Measurements from ENCODE around the gene SIVA1.
A peak's percentile ranks its signal among the peaks of the same experiment; 100 is the strongest.

SIVA1 gene

GRCh38 chr14:104797115-104798044 lies 44.4 kb downstream of the SIVA1 start:
- DNase-seq (ENCODE audit: low read depth): no peak

- DNase-seq (ENCODE audit: low read depth): no peak
Measured at GRCh38 chr14:104798300-104799243, 45.6 kb downstream of the SIVA1 start.

- no peak for DNase-seq (ENCODE audit: low read depth)
Measured at GRCh38 chr14:104799244-104800014, 46.5 kb downstream of the SIVA1 start.

DNA sequence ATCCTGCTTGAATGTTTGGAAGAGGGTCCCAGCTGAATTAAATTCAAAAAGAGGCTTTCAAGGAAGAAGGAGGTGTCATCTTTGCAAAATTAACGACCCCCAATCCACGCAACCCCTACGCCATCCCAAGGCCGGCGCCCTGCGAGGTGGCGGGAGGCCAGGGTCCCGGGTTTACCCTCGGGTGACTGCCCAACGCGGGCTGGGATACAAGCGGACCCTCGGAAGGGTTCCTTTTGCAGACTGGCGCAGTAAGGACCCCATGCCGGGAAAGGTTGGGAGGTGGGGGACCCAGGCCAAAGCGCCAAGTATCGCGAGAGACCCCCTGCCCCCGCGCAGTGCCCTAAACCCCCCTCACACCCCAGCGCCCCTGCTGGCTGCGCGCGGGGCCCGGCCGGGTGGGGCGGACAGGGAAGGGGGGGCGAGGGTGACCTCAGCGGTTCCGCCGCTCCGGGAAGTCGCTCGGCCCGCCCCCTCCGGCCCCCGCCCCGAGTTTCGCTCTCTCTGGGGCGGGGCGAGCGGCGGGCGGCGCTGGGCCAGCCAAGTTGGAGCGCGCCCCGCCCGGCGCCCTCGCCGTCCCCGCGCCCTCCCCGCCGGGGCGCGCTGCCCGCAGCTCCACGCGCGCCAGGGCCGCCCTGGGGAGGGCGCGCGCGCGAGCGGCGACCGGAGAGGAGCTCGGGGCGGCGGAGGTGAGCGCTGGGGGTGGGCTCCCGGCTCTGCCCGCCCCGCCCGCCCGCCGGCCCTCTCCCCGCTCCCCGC lies 47.2 kb downstream of the SIVA1 start:
- DNase-seq (ENCODE audit: low read depth): peak; percentile 75

- peak; percentile 64 for DNase-seq (ENCODE audit: low read depth)
Measured at GRCh38 chr14:104800771-104801519, 48.0 kb downstream of the SIVA1 start, which contains the start of gene ZBTB42. Gene ZBTB42 (plus strand): TSS chr14:104801101. CDS start chr14:104801198, 97 bp downstream.

- no peak for DNase-seq (ENCODE audit: low read depth)
Measured at GRCh38 chr14:104801520-104802393, 48.8 kb downstream of the SIVA1 start.

- DNase-seq (ENCODE audit: low read depth): no peak
Measured at GRCh38 chr14:104802394-104803184, 49.6 kb downstream of the SIVA1 start.

GRCh38 chr14:104803280-104803911 lies 50.4 kb downstream of the SIVA1 start:
- no peak for DNase-seq (ENCODE audit: low read depth)

- no peak for DNase-seq (ENCODE audit: low read depth)
Measured at GRCh38 chr14:104803912-104804410, 51.0 kb downstream of the SIVA1 start.

GRCh38 chr14:104804481-104805325 lies 51.8 kb downstream of the SIVA1 start:
- DNase-seq (ENCODE audit: low read depth): no peak

DNA sequence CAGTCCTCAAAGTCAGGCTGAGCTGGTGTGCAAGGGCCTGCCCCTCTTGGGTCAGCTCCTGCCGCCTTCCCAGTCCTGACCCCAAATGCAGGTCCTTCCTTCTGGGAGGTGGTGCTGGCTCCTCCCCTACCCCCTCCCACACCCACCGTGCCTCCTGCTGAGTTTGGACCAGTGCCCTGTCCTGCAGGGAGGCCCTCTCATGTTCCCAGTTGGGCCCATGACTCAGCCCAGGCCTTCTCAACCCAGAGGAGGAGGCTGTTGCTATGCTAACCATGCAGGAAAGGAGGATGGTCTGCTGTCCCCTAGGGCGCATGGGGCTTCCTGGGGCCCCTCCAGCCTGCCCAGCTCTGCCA lies 52.4 kb downstream of the SIVA1 start:
- DNase-seq (ENCODE audit: low read depth): no peak

GRCh38 chr14:104805941-104806624 lies 53.1 kb downstream of the SIVA1 start:
- DNase-seq (ENCODE audit: low read depth): no peak

DNA sequence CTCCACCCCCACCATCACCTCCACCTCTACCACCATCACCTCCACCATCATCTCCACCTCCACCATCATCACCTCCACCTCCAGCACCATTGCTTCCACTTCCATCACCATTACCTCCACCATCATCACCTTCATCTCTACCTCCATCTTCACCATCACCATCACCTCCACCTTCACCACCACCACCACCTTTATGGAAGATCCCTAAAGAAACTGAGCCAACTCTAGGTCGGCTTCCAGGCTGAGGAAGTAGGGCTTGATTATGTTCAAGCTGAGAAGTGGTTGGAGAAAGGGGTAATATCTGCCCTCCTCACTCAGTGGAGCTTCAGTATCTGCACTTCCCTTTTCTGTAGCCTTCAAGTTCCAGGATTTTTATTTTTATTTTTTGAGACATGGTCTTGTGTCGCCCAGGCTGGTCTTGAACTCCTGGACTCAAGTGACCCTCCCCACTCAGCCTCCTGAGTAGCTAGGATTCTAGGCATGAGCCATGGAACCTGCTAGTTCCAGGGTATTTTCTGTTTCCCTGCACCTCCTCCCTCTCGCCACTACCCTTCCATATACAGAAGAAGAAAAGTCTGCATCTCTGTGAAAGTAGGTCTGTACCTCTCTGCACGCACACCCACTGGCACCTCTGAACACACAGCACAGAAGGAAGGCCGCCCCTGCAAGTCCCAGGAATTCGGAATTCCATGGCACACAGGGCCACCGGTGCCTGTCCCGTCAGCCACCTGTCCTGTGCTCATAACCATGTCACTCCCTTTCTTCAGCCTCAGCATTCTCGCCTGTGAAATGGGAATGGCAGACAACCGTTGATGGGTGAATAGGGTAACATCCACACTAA lies 53.9 kb downstream of the SIVA1 start:
- DNase-seq (ENCODE audit: low read depth): no peak

- no peak for DNase-seq (ENCODE audit: low read depth)
Measured at GRCh38 chr14:104808456-104808855, 55.5 kb downstream of the SIVA1 start.

Measured in T-helper 22 cell (primary cell).